ENCODE data around the gene FOXO6.

Gene FOXO6

DNA sequence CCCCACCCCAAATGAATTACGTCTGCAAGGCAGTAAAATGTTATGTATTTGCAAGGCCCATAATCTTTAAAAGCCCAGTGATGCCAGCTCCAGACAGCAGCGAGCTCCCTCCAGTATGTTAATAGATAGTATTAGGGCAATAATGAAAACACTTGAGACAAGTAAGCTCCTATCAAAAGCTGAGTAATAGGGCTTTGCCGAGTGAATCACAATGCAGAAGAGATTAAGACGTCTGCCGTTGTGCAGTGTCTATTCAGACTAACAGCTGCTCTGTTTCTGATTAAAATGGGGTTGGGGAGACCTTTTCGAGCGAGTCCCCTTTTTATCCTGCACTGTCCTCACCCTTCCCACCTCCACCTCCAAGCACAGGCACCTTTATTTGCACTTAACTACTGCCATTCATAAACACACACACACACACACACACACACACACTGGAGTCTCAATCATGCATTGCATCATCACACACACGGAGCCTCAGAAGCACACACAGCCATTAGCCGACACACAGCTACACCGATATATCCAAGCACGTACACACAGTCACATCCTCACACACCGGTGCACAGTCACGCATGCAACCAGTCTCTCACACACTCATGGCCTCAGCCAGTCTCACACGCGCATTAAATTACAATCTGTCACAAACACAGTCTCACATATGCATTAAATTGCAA is 46.0 kb upstream of the FOXO6 start:
- peak; percentile 54 for DNase-seq
- in situ Hi-C loops (cut with HindIII; ENCODE audit: low pct_ligation_motif_present, low sequenced_read_pairs) = no loop called here
- Histone ChIP-seq H3K27me3 (replicated peaks) (no peaks in the 10 kb centered on the region), H3K4me3 (ENCODE audit: low read depth, low read length) (no peak overlapping the region), H3K36me3 (replicated peaks) (no peaks in the 10 kb centered on the region), H3K27ac (no peak overlapping the region)
- TF ChIP-seq, protein P1, sequence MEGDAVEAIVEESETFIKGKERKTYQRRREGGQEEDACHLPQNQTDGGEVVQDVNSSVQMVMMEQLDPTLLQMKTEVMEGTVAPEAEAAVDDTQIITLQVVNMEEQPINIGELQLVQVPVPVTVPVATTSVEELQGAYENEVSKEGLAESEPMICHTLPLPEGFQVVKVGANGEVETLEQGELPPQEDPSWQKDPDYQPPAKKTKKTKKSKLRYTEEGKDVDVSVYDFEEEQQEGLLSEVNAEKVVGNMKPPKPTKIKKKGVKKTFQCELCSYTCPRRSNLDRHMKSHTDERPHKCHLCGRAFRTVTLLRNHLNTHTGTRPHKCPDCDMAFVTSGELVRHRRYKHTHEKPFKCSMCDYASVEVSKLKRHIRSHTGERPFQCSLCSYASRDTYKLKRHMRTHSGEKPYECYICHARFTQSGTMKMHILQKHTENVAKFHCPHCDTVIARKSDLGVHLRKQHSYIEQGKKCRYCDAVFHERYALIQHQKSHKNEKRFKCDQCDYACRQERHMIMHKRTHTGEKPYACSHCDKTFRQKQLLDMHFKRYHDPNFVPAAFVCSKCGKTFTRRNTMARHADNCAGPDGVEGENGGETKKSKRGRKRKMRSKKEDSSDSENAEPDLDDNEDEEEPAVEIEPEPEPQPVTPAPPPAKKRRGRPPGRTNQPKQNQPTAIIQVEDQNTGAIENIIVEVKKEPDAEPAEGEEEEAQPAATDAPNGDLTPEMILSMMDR (IDR thresholded peaks at IDR 0.05; ENCODE audit: low read depth, low read length, missing control alignments) = no peak

DNA sequence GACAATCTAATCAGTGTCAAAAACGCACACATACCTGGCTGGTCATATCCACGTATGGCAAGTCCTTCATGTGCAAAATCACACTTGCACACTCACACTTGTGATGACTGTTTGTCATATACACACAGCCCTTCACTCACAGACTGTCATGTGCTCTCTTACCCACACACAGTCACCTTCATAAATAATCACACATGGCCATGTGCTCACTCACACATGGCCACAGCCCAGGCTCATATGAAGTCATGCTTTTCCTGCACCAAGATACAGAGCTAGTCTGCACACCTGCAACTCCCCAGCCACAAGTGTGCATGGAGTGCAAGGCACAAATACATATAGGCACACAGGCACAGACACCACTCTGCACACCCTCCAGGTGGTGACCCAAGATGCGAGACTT is 45.4 kb upstream of the FOXO6 start:
- Histone ChIP-seq H3K36me3 (replicated peaks) (no peaks in the 10 kb centered on the region), H3K27ac (no peak overlapping the region), H3K4me3 (ENCODE audit: low read depth, low read length) (no peak overlapping the region), H3K27me3 (replicated peaks) (peaks cover 5% of the 10 kb centered on the region)
- TF ChIP-seq, protein P1 (IDR thresholded peaks at IDR 0.05; ENCODE audit: low read depth, low read length, missing control alignments) = no peak
- DNase-seq = no peak
- in situ Hi-C loops (cut with HindIII; ENCODE audit: low pct_ligation_motif_present, low sequenced_read_pairs) = no loop called here

DNA sequence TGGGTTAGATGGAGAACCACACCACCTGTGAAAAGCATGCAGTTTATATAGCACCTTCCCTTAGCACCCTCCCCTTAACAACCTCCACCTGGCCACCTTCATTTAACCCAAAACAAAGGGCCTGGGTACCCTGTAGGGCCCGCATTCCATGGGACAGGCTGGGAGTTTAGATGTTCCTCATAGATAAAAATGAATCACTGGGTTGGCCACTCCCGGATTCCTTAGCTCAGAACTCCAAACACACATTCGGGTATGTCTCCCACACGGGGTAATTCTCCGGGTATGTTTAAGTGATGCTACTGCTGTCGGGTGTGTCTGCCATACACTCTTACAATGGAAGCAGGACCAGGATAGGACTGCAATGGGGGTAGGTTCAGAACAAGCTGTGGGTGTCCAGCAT is 43.9 kb upstream of the FOXO6 start:
- H3K4me3 ChIP-seq (ENCODE audit: low read depth, low read length) = no peak overlapping the region
- no peak overlapping the region for H3K27ac ChIP-seq
- in situ Hi-C loops (cut with HindIII; ENCODE audit: low pct_ligation_motif_present, low sequenced_read_pairs) = no loop called here
- DNase-seq = no peak
- TF ChIP-seq, protein P1 (IDR thresholded peaks at IDR 0.05; ENCODE audit: low read depth, low read length, missing control alignments) = no peak
- H3K36me3 ChIP-seq (replicated peaks) = no peaks in the 10 kb centered on the region
- H3K27me3 ChIP-seq (replicated peaks) = peaks cover 6% of the 10 kb centered on the region

DNA sequence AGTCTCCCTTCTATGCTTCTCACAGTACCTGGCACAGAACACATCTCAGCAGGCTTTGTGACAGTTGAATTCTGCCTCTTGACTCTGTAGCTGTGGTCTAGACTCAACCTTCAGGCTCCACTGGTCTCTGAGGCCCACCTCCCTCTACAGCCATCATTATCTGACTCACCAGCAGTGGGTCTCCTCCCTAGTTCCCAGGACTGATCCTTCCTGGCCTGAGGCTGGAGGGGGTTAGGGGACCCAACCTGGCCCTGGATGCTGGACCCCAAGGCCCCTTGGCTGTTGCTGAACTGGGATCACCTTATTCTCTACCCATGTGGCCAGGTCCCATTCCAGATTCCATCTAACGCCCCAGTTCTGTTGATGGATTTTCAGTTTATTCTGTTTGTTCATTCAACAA is 43.1 kb upstream of the FOXO6 start:
- Histone ChIP-seq H3K36me3 (replicated peaks) (no peaks in the 10 kb centered on the region), H3K4me3 (ENCODE audit: low read depth, low read length) (no peak overlapping the region), H3K27me3 (replicated peaks) (peaks cover 10% of the 10 kb centered on the region), H3K27ac (no peak overlapping the region)
- no peak for DNase-seq
- in situ Hi-C loops (cut with HindIII; ENCODE audit: low pct_ligation_motif_present, low sequenced_read_pairs) = no loop called here
- TF ChIP-seq, protein P1 (IDR thresholded peaks at IDR 0.05; ENCODE audit: low read depth, low read length, missing control alignments) = no peak

DNA sequence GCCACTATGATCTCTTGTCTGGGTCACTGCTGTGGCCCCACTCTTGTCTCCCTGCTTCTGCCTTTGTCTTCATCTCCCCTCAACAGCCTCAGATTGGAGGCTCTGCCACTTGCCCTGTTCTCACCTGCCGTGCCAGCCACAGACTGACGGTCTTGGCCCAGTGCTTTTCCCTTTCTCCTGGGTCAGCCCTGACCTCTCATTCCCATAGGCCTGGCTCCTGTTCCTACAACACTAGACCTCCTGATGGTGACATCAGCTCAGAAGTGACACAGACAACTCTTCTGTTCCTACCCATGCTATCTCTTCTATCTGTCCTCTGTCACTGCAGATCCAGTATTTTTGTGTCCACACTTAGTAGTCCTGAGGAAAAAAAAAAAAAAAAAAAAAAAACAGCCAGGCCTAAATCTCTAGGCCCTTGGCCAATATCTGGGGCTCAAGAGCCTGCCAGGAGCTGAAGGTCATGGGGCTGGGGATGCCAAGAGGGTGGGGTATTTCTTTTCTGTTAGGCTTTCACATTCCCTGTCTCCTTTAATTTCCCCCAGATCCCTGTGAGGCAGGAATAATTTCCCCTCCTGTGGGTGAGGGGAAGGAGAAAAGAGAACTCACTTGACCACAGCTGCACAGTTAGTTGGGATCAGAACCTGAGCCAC is 42.0 kb upstream of the FOXO6 start:
- H3K27me3 ChIP-seq (replicated peaks) = peaks cover 10% of the 10 kb centered on the region
- in situ Hi-C loops (cut with HindIII; ENCODE audit: low pct_ligation_motif_present, low sequenced_read_pairs) = no loop called here
- TF ChIP-seq, protein P1 (IDR thresholded peaks at IDR 0.05; ENCODE audit: low read depth, low read length, missing control alignments) = no peak
- no peaks in the 10 kb centered on the region for H3K36me3 ChIP-seq (replicated peaks)
- no peak for DNase-seq
- no peak overlapping the region for H3K27ac ChIP-seq
- no peak overlapping the region for H3K4me3 ChIP-seq (ENCODE audit: low read depth, low read length)
